Measurements from ENCODE around the gene ENGASE.

DNA sequence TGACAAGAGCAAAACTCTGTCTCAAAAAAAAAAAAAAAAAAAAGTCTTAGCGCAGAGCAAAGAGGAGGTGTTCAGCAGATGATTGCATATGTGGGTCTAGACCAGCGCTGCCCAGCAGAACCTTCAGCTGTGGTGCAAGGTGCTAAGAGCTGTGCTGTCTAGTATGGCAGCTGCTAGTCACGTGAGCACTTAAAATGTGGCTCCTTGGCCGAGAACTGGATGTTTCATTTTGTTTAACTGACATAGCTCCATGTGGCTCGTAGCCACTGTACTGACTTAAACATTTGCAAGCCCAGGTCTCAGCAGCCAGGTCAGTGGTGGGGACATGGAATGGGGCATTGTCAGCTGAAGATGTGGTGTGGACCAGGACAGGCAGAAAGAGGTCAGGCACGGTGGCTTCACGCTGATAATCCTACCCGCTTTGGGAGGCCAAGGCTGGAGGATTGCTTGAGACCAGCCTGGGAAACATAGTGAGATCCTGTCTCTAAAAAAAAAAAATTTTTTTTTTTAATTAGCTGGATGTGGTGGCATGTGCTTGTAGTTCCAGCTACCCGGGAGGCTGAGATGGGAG lies 41.5 kb upstream of the ENGASE start:
- TF ChIP-seq CTCF (conservative IDR thresholded peaks at IDR 0.05; ENCODE audit: low read depth in 2 of 2) (no peak), POLR2AphosphoS5 (IDR thresholded peaks at IDR 0.05; ENCODE audit: low read depth) (no peak), EZH2 (IDR thresholded peaks at IDR 0.05; ENCODE audit: low read depth, unreplicated experiment) (no peak), EZH2phosphoT487 (IDR thresholded peaks at IDR 0.05; ENCODE audit: unreplicated experiment) (no peak), STAT1 (IDR thresholded peaks at IDR 0.05; ENCODE audit: unreplicated experiment) (no peak), CREB1 (CRISPR knock-in tag; IDR thresholded peaks at IDR 0.05; ENCODE audit: low read depth) (no peak), JUNB (IDR thresholded peaks at IDR 0.05; ENCODE audit: unreplicated experiment) (no peak), NANOG (IDR thresholded peaks at IDR 0.05; ENCODE audit: borderline replicate concordance) (no peak), ZNF462 (CRISPR knock-in tag; IDR thresholded peaks at IDR 0.05) (no peak)
- TF ChIP-seq, protein P1, sequence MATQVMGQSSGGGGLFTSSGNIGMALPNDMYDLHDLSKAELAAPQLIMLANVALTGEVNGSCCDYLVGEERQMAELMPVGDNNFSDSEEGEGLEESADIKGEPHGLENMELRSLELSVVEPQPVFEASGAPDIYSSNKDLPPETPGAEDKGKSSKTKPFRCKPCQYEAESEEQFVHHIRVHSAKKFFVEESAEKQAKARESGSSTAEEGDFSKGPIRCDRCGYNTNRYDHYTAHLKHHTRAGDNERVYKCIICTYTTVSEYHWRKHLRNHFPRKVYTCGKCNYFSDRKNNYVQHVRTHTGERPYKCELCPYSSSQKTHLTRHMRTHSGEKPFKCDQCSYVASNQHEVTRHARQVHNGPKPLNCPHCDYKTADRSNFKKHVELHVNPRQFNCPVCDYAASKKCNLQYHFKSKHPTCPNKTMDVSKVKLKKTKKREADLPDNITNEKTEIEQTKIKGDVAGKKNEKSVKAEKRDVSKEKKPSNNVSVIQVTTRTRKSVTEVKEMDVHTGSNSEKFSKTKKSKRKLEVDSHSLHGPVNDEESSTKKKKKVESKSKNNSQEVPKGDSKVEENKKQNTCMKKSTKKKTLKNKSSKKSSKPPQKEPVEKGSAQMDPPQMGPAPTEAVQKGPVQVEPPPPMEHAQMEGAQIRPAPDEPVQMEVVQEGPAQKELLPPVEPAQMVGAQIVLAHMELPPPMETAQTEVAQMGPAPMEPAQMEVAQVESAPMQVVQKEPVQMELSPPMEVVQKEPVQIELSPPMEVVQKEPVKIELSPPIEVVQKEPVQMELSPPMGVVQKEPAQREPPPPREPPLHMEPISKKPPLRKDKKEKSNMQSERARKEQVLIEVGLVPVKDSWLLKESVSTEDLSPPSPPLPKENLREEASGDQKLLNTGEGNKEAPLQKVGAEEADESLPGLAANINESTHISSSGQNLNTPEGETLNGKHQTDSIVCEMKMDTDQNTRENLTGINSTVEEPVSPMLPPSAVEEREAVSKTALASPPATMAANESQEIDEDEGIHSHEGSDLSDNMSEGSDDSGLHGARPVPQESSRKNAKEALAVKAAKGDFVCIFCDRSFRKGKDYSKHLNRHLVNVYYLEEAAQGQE (IDR thresholded peaks at IDR 0.05; ENCODE audit: unreplicated experiment), result no peak
- TF ChIP-seq, protein P2, sequence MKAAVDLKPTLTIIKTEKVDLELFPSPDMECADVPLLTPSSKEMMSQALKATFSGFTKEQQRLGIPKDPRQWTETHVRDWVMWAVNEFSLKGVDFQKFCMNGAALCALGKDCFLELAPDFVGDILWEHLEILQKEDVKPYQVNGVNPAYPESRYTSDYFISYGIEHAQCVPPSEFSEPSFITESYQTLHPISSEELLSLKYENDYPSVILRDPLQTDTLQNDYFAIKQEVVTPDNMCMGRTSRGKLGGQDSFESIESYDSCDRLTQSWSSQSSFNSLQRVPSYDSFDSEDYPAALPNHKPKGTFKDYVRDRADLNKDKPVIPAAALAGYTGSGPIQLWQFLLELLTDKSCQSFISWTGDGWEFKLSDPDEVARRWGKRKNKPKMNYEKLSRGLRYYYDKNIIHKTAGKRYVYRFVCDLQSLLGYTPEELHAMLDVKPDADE (IDR thresholded peaks at IDR 0.05), result no peak

All from GM23338 (cell line).